ENCODE data around the gene ZNF816.
"Not testable (repeated sequence)": the region's sequence is repeated elsewhere in the genome, so short reads cannot be mapped to it uniquely, and the experiment has no call there.

Gene ZNF816

GRCh38 chr19:52936151-52936953 lies 26.3 kb downstream of the ZNF816 start:
- CTCF ChIA-PET: no interaction called here
- DNase-seq (ENCODE audit: extremely low spot score): no peak
- POLR2A ChIA-PET: no interaction called here
- no peak for TF ChIP-seq L3MBTL2 (conservative IDR thresholded peaks at IDR 0.05)
- no peak for TF ChIP-seq ZNF384 (IDR thresholded peaks at IDR 0.05)
- TF ChIP-seq, protein P1, sequence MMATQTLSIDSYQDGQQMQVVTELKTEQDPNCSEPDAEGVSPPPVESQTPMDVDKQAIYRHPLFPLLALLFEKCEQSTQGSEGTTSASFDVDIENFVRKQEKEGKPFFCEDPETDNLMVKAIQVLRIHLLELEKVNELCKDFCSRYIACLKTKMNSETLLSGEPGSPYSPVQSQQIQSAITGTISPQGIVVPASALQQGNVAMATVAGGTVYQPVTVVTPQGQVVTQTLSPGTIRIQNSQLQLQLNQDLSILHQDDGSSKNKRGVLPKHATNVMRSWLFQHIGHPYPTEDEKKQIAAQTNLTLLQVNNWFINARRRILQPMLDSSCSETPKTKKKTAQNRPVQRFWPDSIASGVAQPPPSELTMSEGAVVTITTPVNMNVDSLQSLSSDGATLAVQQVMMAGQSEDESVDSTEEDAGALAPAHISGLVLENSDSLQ (IDR thresholded peaks at IDR 0.05): no peak
- no peak for TF ChIP-seq SP1 (IDR thresholded peaks at IDR 0.05)
- no peak for TF ChIP-seq FOXA1 (IDR thresholded peaks at IDR 0.05)
- TF ChIP-seq HDGF (IDR thresholded peaks at IDR 0.05; ENCODE audit: borderline replicate concordance): no peak
- no peak for TF ChIP-seq LEF1 (IDR thresholded peaks at IDR 0.05; ENCODE audit: borderline replicate concordance)
- TF ChIP-seq ARNT (IDR thresholded peaks at IDR 0.05): no peak
- no peak for TF ChIP-seq NFRKB (IDR thresholded peaks at IDR 0.05)
- no peak for TF ChIP-seq FOXM1 (IDR thresholded peaks at IDR 0.05; ENCODE audit: borderline replicate concordance)
- TF ChIP-seq BHLHE40 (IDR thresholded peaks at IDR 0.05; ENCODE audit: borderline replicate concordance): no peak
- no peak for TF ChIP-seq FOXK2 (IDR thresholded peaks at IDR 0.05)
- TF ChIP-seq CTBP1 (IDR thresholded peaks at IDR 0.05; ENCODE audit: borderline replicate concordance): no peak
- TF ChIP-seq ELF4 (IDR thresholded peaks at IDR 0.05): no peak
- no peak for TF ChIP-seq SUZ12 (IDR thresholded peaks at IDR 0.05)
- TF ChIP-seq TARDBP (IDR thresholded peaks at IDR 0.05): no peak

DNA sequence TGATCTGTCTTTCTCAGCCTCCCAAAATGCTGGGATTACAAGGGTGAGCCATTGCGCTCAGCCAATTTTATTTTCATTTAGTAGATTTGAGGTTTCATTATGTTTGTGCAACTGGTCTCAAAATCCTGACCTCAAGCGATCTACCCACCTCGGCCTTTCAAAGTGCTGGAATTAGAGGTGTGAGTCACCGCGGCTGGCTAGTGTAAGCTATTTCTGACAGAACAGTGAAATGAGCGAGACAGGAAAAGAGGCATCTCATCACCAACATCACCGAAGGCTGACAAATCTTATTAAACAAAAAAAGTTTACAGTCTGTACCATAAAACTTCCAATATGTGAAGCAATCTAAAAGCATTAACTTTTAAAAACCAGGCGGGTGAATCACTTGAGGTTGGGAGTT lies 27.2 kb downstream of the ZNF816 start:
- ChIA-PET CTCF (no interaction called here), POLR2A (no interaction called here)
- no peak for DNase-seq (ENCODE audit: extremely low spot score)
- no peak for TF ChIP-seq TARDBP (IDR thresholded peaks at IDR 0.05)
- no peak for TF ChIP-seq HDGF (IDR thresholded peaks at IDR 0.05; ENCODE audit: borderline replicate concordance)
- TF ChIP-seq SP1 (IDR thresholded peaks at IDR 0.05): no peak
- TF ChIP-seq CTBP1 (IDR thresholded peaks at IDR 0.05; ENCODE audit: borderline replicate concordance): no peak
- TF ChIP-seq, protein P1 (IDR thresholded peaks at IDR 0.05): no peak
- no peak for TF ChIP-seq FOXA1 (IDR thresholded peaks at IDR 0.05)
- TF ChIP-seq L3MBTL2 (conservative IDR thresholded peaks at IDR 0.05): no peak
- TF ChIP-seq FOXK2 (IDR thresholded peaks at IDR 0.05): no peak
- TF ChIP-seq BHLHE40 (IDR thresholded peaks at IDR 0.05; ENCODE audit: borderline replicate concordance): no peak
- TF ChIP-seq ARNT (IDR thresholded peaks at IDR 0.05): no peak
- no peak for TF ChIP-seq LEF1 (IDR thresholded peaks at IDR 0.05; ENCODE audit: borderline replicate concordance)
- TF ChIP-seq ELF4 (IDR thresholded peaks at IDR 0.05): no peak
- TF ChIP-seq ZNF384 (IDR thresholded peaks at IDR 0.05): no peak
- TF ChIP-seq NFRKB (IDR thresholded peaks at IDR 0.05): no peak
- TF ChIP-seq SUZ12 (IDR thresholded peaks at IDR 0.05): no peak
- no peak for TF ChIP-seq FOXM1 (IDR thresholded peaks at IDR 0.05; ENCODE audit: borderline replicate concordance)

DNA sequence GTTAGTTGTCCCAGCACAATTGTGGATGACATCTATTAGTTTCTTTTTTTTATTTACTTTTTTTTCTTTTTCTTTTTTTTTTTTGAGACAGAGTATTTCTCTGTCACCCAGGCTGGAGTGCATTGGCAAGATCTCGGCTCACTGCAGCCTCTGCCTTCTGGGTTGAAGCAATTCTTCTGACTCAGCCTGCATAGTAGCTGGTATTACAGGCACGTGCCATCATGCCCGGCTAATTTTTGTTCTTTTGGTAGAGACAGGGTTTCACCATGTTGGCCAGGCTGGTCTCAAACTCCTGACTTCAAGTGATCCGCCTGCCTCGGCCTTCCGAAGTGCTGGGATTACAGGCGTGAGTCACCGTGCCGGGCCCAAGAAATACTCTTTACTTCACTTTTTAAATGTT lies 38.0 kb downstream of the ZNF816 start:
- CTCF ChIA-PET; DNase-seq (ENCODE audit: extremely low spot score): not testable (repeated sequence)
- POLR2A ChIA-PET: interaction anchor here (0.6 kb wide), 1 partner anchor 1626 kb away, joined by 3 read pairs; no protein-coding TSS in a partner anchor

DNA sequence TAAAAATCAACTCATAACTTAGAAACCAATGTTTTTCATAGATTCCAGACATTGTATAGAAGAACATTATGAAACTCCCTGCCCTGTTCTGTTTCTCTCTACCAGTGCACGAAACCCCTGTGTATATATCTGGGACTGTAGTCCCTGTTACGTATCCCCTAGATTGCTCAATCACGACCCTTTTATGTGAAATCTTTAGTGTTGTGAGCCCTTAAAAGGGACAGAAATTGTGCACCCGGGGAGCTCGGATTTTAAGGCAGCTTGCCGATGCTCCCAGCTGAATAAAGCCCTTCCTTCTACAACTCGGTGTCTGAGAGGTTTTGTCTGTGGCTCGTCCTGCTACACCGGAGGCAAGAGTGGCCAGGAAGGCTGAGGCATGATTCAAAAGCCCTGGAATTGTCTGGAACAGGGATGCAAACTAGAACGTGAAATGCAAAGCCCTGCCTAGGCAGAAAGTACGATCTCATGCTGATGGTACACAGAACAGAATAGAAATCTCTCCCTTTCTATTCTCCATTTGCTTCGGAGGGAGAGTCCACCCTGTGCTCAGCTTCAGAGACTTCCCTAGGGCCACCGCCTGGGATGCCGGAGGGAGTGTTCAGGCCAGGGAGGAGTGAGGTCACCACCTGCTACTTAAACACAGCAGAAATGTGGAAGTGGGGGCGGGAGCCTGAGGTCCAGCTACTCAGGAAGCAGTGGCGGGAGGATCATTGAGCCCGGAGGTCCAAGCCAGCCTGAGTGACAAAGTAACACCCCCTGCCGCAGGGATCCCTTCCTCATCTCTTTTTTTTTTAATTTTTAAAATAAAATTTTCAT lies 38.7 kb downstream of the ZNF816 start:
- ChIA-PET POLR2A (no interaction called here), CTCF (no interaction called here)
- no peak for TF ChIP-seq L3MBTL2 (conservative IDR thresholded peaks at IDR 0.05)
- no peak for TF ChIP-seq NFRKB (IDR thresholded peaks at IDR 0.05)
- TF ChIP-seq, protein P1 (IDR thresholded peaks at IDR 0.05): no peak
- TF ChIP-seq FOXK2 (IDR thresholded peaks at IDR 0.05): no peak
- TF ChIP-seq ZNF384 (IDR thresholded peaks at IDR 0.05): no peak
- TF ChIP-seq FOXA1 (IDR thresholded peaks at IDR 0.05): no peak
- TF ChIP-seq HDGF (IDR thresholded peaks at IDR 0.05; ENCODE audit: borderline replicate concordance): no peak
- no peak for TF ChIP-seq SP1 (IDR thresholded peaks at IDR 0.05)
- TF ChIP-seq TARDBP (IDR thresholded peaks at IDR 0.05): no peak
- no peak for TF ChIP-seq ELF4 (IDR thresholded peaks at IDR 0.05)
- no peak for TF ChIP-seq CTBP1 (IDR thresholded peaks at IDR 0.05; ENCODE audit: borderline replicate concordance)
- no peak for TF ChIP-seq ARNT (IDR thresholded peaks at IDR 0.05)
- no peak for DNase-seq (ENCODE audit: extremely low spot score)

DNA sequence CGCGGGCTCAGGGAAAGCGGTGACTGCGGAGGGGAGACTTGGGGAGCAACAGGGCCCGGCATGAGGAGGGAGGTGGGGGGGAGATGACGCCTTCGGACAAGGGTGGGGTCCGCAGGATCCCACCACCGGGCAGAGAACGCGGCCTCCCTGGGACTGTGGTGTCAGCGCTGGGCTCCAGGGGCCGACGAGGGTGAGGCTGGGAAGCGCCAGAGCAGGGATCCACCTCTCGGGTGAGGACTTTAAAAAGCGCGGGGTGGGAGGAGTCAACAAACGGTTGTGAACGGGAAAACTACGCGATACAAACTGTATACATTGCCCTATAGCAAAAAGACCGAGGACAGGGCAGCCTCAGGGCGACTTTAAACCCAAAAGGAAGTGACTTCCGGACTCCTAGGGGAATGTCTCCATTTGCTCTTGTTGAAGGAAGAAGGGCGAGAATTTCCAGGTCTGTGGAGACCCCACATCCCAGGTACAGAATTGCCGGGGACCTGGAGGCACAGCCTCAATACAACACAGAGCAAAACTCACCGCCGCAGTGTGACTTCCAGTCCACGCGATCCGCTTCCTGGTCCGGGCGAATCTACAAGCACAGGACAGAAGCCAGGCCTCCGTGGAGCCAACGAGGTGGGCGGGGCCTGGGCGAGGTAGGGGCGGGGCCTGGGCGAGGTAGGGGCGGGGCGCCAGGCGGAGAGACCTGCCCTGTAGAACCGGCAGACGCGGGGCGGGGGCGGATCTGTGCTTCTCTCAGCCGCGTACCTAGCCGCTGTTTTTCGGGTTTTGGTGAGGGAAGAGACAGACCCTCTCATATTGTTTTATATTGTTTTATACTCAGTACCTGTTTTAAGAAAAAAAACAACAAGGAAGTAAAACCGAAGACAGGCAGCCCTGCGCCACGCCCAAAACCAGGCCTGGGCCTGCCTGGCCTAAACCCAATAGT lies 39.6 kb downstream of the ZNF816 start, which contains the start of gene ZNF888:
TSS of gene ZNF888 (minus strand) at position 588 of the 937 bp plus-strand sequence. CDS start 5,555 bp downstream, outside the sequence.
- POLR2A ChIA-PET: no interaction called here
- TF ChIP-seq BHLHE40 (IDR thresholded peaks at IDR 0.05; ENCODE audit: borderline replicate concordance) (no peak), L3MBTL2 (conservative IDR thresholded peaks at IDR 0.05) (peak; percentile 32; the same call in 1 of the 2 replicates), ZNF384 (IDR thresholded peaks at IDR 0.05) (no peak), NFRKB (IDR thresholded peaks at IDR 0.05) (no peak), ARNT (IDR thresholded peaks at IDR 0.05) (no peak), FOXA1 (IDR thresholded peaks at IDR 0.05) (no peak), FOXK2 (IDR thresholded peaks at IDR 0.05) (no peak), ELF4 (IDR thresholded peaks at IDR 0.05) (0 out of 2 replicates have a peak, but pooled peaks have one; percentile 21), LEF1 (IDR thresholded peaks at IDR 0.05; ENCODE audit: borderline replicate concordance) (no peak), SP1 (IDR thresholded peaks at IDR 0.05) (no peak; the same call in 1 of the 2 replicates), HDGF (IDR thresholded peaks at IDR 0.05; ENCODE audit: borderline replicate concordance) (no peak), FOXM1 (IDR thresholded peaks at IDR 0.05; ENCODE audit: borderline replicate concordance) (no peak)
- TF ChIP-seq, protein P1 (IDR thresholded peaks at IDR 0.05): no peak

More for the DNA sequence above, 39.6 kb downstream of the ZNF816 start, which contains the start of gene ZNF888:
- CTCF ChIA-PET: no interaction called here
- DNase-seq (ENCODE audit: extremely low spot score): peak; percentile 80
